ENCODE measurements around the gene ACOXL. TPM values are rescaled to one million over a fixed set of nuclear protein-coding genes. Genes with fewer than 3 reads are reported as not detected.

The ACOXL gene
- total RNA-seq, 2 donors from 2014 or later = 11.7 to 12.3 TPM

DNA sequence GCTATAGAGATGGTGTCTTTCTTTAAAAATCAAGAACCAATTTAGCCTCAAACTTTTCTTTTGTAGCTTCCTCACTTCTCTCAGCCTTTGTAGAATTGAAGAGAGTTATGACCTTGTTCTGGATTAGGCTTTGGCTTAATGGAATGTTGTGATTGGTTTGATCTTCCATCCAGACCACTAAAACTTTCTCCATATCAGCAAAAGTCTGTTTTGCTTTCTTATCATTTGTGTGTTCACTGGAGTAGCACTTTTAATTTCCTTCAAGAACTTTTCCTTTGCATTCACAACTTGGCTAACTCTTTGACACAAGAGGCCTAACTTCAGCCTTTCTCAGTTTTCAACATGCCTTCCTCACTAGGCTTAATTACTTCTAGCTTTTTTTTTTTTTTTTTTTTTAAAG is 193.1 kb downstream of the ACOXL start:
- no peak overlapping the region for H3K27ac Mint-ChIP-seq
- Histone ChIP-seq H3K4me1 (ENCODE audit: control insufficient read depth, insufficient read depth, low read length) (no peaks in the 10 kb centered on the region), H3K36me3 (ENCODE audit: control insufficient read depth, insufficient read depth, low read length) (no peaks in the 10 kb centered on the region), H3K4me3 (ENCODE audit: low read length) (no peak overlapping the region), H3K9me3 (ENCODE audit: control insufficient read depth, low read length) (peaks cover 42% of the 10 kb centered on the region), H3K27me3 (ENCODE audit: control insufficient read depth, insufficient read depth, low read length, poor library complexity, severe bottlenecking) (no peaks in the 10 kb centered on the region), H3K9ac (ENCODE audit: extremely low read depth, low read length, poor library complexity, severe bottlenecking) (no peak overlapping the region), H3K27ac (ENCODE audit: low read depth, low read length) (no peak overlapping the region)
- H3K27me3 Mint-ChIP-seq (ENCODE audit: insufficient read depth) = peaks cover 2% of the 10 kb centered on the region
- TF ChIP-seq, protein P1, sequence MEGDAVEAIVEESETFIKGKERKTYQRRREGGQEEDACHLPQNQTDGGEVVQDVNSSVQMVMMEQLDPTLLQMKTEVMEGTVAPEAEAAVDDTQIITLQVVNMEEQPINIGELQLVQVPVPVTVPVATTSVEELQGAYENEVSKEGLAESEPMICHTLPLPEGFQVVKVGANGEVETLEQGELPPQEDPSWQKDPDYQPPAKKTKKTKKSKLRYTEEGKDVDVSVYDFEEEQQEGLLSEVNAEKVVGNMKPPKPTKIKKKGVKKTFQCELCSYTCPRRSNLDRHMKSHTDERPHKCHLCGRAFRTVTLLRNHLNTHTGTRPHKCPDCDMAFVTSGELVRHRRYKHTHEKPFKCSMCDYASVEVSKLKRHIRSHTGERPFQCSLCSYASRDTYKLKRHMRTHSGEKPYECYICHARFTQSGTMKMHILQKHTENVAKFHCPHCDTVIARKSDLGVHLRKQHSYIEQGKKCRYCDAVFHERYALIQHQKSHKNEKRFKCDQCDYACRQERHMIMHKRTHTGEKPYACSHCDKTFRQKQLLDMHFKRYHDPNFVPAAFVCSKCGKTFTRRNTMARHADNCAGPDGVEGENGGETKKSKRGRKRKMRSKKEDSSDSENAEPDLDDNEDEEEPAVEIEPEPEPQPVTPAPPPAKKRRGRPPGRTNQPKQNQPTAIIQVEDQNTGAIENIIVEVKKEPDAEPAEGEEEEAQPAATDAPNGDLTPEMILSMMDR (conservative IDR thresholded peaks at IDR 0.05) = no peak
- no peak for DNase-seq
- H3K4me1 Mint-ChIP-seq = no peaks in the 10 kb centered on the region
- H3K4me3 Mint-ChIP-seq = no peak overlapping the region
- peaks cover 42% of the 10 kb centered on the region for H3K9me3 Mint-ChIP-seq
- H3K36me3 Mint-ChIP-seq (ENCODE audit: low read depth) = peaks cover 39% of the 10 kb centered on the region

DNA sequence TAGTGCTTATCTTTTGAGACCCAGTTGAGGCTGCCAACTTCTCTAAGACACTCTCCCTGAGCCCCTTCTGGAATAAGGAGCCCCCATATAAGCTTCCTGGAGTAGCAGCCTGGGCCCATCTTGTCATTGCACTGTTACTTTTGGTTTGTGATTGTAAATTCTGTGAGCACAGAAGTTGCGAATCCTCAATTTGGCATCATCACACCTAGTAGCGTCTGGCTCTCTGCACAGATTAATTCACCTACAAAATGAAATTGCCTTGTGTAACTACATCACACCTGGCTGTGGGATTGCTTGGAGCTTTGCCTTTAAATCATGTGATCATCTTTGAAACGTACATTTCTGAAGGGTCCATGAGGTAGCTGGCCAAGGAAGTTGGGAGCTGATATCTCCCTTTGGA is 195.2 kb downstream of the ACOXL start:
- Histone ChIP-seq H3K9me3 (ENCODE audit: control insufficient read depth, low read length) (peaks cover 44% of the 10 kb centered on the region), H3K36me3 (ENCODE audit: control insufficient read depth, insufficient read depth, low read length) (no peaks in the 10 kb centered on the region), H3K9ac (ENCODE audit: extremely low read depth, low read length, poor library complexity, severe bottlenecking) (no peak overlapping the region), H3K4me3 (ENCODE audit: low read length) (no peak overlapping the region), H3K4me1 (ENCODE audit: control insufficient read depth, insufficient read depth, low read length) (no peaks in the 10 kb centered on the region), H3K27ac (ENCODE audit: low read depth, low read length) (no peak overlapping the region), H3K27me3 (ENCODE audit: control insufficient read depth, insufficient read depth, low read length, poor library complexity, severe bottlenecking) (no peaks in the 10 kb centered on the region)
- H3K36me3 Mint-ChIP-seq (ENCODE audit: low read depth) = peaks cover 40% of the 10 kb centered on the region
- TF ChIP-seq, protein P1 (conservative IDR thresholded peaks at IDR 0.05) = no peak
- no peak overlapping the region for H3K4me3 Mint-ChIP-seq
- H3K27me3 Mint-ChIP-seq (ENCODE audit: insufficient read depth) = peaks cover 2% of the 10 kb centered on the region
- peaks cover 50% of the 10 kb centered on the region for H3K9me3 Mint-ChIP-seq
- no peak for DNase-seq
- WGBS, 2 experiments (ENCODE audit: insufficient coverage in 1 of 2, insufficient read length in 1 of 2) = 96 to 98% methylated on average over 3 of the region's 3 CpGs
- H3K27ac Mint-ChIP-seq = no peak overlapping the region
- no peaks in the 10 kb centered on the region for H3K4me1 Mint-ChIP-seq

DNA sequence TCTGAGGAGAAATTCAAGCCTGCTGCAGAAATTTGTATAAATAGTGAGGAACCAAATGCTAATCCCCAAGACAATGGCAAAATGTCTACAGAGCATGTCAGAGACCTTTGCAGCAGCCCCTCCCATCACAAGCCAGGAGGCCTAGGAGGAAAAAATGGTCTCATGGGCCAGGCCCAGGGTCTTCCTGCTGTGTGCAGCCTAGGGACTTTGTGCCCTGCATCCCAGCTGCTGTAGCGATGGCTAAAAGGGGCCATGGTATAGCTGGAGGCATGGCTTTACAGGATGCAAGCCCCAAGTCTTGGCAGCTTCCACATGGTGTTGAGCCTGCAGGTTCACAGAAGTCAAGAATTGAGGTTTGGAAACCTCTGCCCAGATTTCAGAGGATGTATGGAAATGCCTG is 197.2 kb downstream of the ACOXL start:
- H3K27me3 ChIP-seq (ENCODE audit: control insufficient read depth, insufficient read depth, low read length, poor library complexity, severe bottlenecking) = no peaks in the 10 kb centered on the region
- Mint-ChIP-seq H3K9me3 (peaks cover 50% of the 10 kb centered on the region), H3K4me3 (no peak overlapping the region), H3K36me3 (ENCODE audit: low read depth) (peaks cover 40% of the 10 kb centered on the region), H3K27ac (no peak overlapping the region), H3K27me3 (ENCODE audit: insufficient read depth) (peaks cover 2% of the 10 kb centered on the region), H3K4me1 (no peaks in the 10 kb centered on the region)
- no peak overlapping the region for H3K9ac ChIP-seq (ENCODE audit: extremely low read depth, low read length, poor library complexity, severe bottlenecking)
- H3K9me3 ChIP-seq (ENCODE audit: control insufficient read depth, low read length) = peaks cover 44% of the 10 kb centered on the region
- H3K4me3 ChIP-seq (ENCODE audit: low read length) = no peak overlapping the region
- H3K36me3 ChIP-seq (ENCODE audit: control insufficient read depth, insufficient read depth, low read length) = no peaks in the 10 kb centered on the region
- WGBS, 2 experiments (ENCODE audit: insufficient coverage in 1 of 2, insufficient read length in 1 of 2) = 94 to 100% methylated on average over 1 of the region's 1 CpG
- no peak overlapping the region for H3K27ac ChIP-seq (ENCODE audit: low read depth, low read length)
- DNase-seq = no peak
- TF ChIP-seq, protein P1 (conservative IDR thresholded peaks at IDR 0.05) = no peak
- no peaks in the 10 kb centered on the region for H3K4me1 ChIP-seq (ENCODE audit: control insufficient read depth, insufficient read depth, low read length)
